Liver (tissue), 3 donors: ENCODE results near the gene MGAT5.

Experiments used
- EGR1 ChIP-seq, 2 donors: IDR thresholded peaks; 2 replicates each; pipeline ENCODE4 v1.6.1; 2016 to 2018; ENCODE audit warnings: antibody characterized with exemption in 2 of 2, low read depth in 2 of 2
- TF ChIP-seq, protein P1 (sequence below): fragments of 150-350 bp; IDR thresholded peaks from 2 replicates; pipeline ENCODE4 v1.5.1; 2017; ENCODE audit warnings: improper control_type of control experiment, low read depth, low read length; ENCODE audit not compliant: missing input control
- TF ChIP-seq, protein P2 (sequence below): IDR thresholded peaks from 2 replicates; pipeline ENCODE4 v1.6.1; 2016; ENCODE audit warnings: antibody characterized with exemption
- donor health status: healthy.
- donor health status: healthy.

DNA sequence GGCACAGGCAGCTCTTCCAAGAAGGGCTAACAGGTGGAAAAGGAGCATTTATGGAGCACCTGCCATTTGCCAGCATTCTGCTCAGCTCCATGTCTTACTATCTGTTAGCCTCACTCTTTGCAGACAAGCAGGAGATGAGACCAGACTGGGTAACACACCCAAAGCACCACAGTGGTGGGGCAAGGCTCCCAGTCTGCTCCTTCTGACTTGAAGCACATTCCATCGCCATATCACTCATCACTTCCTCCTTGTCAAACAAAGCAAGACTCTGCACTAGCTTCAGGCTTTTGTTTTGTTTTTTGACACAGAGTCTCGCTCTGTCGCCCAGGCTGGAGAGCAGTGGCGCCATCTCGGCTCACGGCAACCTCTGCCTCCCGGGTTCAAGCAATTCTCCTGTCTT is 182.8 kb downstream of the MGAT5 start:
- TF ChIP-seq, protein P1, sequence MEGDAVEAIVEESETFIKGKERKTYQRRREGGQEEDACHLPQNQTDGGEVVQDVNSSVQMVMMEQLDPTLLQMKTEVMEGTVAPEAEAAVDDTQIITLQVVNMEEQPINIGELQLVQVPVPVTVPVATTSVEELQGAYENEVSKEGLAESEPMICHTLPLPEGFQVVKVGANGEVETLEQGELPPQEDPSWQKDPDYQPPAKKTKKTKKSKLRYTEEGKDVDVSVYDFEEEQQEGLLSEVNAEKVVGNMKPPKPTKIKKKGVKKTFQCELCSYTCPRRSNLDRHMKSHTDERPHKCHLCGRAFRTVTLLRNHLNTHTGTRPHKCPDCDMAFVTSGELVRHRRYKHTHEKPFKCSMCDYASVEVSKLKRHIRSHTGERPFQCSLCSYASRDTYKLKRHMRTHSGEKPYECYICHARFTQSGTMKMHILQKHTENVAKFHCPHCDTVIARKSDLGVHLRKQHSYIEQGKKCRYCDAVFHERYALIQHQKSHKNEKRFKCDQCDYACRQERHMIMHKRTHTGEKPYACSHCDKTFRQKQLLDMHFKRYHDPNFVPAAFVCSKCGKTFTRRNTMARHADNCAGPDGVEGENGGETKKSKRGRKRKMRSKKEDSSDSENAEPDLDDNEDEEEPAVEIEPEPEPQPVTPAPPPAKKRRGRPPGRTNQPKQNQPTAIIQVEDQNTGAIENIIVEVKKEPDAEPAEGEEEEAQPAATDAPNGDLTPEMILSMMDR: no peak
- TF ChIP-seq, protein P2, sequence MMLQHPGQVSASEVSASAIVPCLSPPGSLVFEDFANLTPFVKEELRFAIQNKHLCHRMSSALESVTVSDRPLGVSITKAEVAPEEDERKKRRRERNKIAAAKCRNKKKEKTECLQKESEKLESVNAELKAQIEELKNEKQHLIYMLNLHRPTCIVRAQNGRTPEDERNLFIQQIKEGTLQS: no peak
- TF ChIP-seq EGR1 (IDR thresholded peaks at IDR 0.05; ENCODE audit: low read depth in 2 of 2): no peak
